HepG2 (cell line): ENCODE measurements around the gene ATG4B. TPM values are rescaled to one million over a fixed set of nuclear protein-coding genes. Genes with fewer than 3 reads are reported as not detected.
A peak's percentile ranks its signal among the peaks of the same experiment; 100 is the strongest.

Source experiments
- CHD2 ChIP-seq: IDR thresholded peaks from 2 replicates; pipeline ENCODE4 v1.6.1; 2011; ENCODE audit warnings: low read depth, low read length, improper control_type of control experiment
- FOXC1 ChIP-seq: sonication (generic); formaldehyde crosslinking; IDR thresholded peaks from 2 replicates; pipeline ENCODE4 v1.8.0; 2022; ENCODE audit warnings: mild to moderate bottlenecking, missing genetic modification reagents, borderline replicate concordance
- FUBP1 ChIP-seq: sonication (generic); formaldehyde crosslinking; IDR thresholded peaks from 2 replicates; pipeline ENCODE4 v1.5.1; 2020; ENCODE audit warnings: missing genetic modification reagents, mild to moderate bottlenecking, borderline replicate concordance
- MIER2 ChIP-seq: IDR thresholded peaks from 2 replicates; pipeline ENCODE4 v1.6.1; 2016; ENCODE audit warnings: missing biosample characterization, missing genetic modification reagents
- MTA3 ChIP-seq: sonication (generic); formaldehyde crosslinking; IDR thresholded peaks from 2 replicates; pipeline ENCODE4 v1.4.0; 2020; ENCODE audit warnings: missing genetic modification reagents
- RXRA ChIP-seq: sonication (generic); formaldehyde crosslinking; IDR thresholded peaks from 2 replicates; pipeline ENCODE4 v1.5.1; 2020; ENCODE audit warnings: missing genetic modification reagents
- SRSF9 ChIP-seq: fragments of 200-400 bp; formaldehyde crosslinking; IDR thresholded peaks from 2 replicates; pipeline ENCODE4 v1.6.1; 2018; ENCODE audit warnings: borderline replicate concordance, mild to moderate bottlenecking, low read depth, low read length; ENCODE audit not compliant: insufficient read depth, poor library complexity, severe bottlenecking
- YY1 ChIP-seq: IDR thresholded peaks from 2 replicates; pipeline ENCODE4 v1.6.1; 2011; ENCODE audit warnings: low read length, low read depth, moderate library complexity, mild to moderate bottlenecking; ENCODE audit not compliant: insufficient read depth, insufficient replicate concordance
- ZSCAN21 ChIP-seq: sonication (generic); formaldehyde crosslinking; IDR thresholded peaks from 2 replicates; pipeline ENCODE4 v1.8.0; 2022; ENCODE audit warnings: mild to moderate bottlenecking, missing genetic modification reagents, moderate library complexity, borderline replicate concordance
- ZSCAN29 ChIP-seq: sonication (generic); formaldehyde crosslinking; conservative IDR thresholded peaks from 2 replicates; pipeline ENCODE4 v1.4.0; 2020; ENCODE audit warnings: mild to moderate bottlenecking, missing genetic modification reagents
- polyA plus RNA-seq, 8 experiments: library from polyadenylated mRNA; depleted of rRNA in 3 of 8; stranded (reverse) in 7 of 8; unstranded in 1 of 8; fragments of >200 nt; fragmentation: Illumina TruSeq in 4 of 8; extraction: Trizol in 4 of 8; gene quantifications; 2 replicates each; pipeline versions ENCODE4 v1.2.1 to v1.2.3, GENCODE V29; 2011 to 2016; ENCODE audit warnings: low read depth in 4 of 8, missing spikeins in 1 of 8, mixed read lengths in 1 of 8; ENCODE audit not compliant: insufficient read depth in 1 of 8
- total RNA-seq, 5 experiments: library from RNA; depleted of rRNA; stranded (reverse); fragments of >200 nt; fragmentation: Illumina TruSeq; extraction: Trizol; gene quantifications; 2 replicates each; pipeline ENCODE4 v1.2.3, GENCODE V29; 2016; ENCODE audit warnings: low read depth in 1 of 5
- TF ChIP-seq, protein P1 (sequence below): sonication (generic); formaldehyde crosslinking; IDR thresholded peaks from 2 replicates; pipeline ENCODE4 v1.4.0; 2020; ENCODE audit warnings: missing genetic modification reagents
- TF ChIP-seq, protein P2 (sequence below): sonication (generic); formaldehyde crosslinking; conservative IDR thresholded peaks from 2 replicates; pipeline ENCODE4 v1.4.0; 2020; ENCODE audit warnings: mild to moderate bottlenecking, missing genetic modification reagents, moderate library complexity
- TF ChIP-seq, protein P3 (sequence below), 2 experiments: fragments of 450-650 bp in 1 of 2; sonication (generic) in 1 of 2; formaldehyde crosslinking; IDR thresholded peaks; 2 replicates each; pipeline versions ENCODE4 v1.5.0 to v1.8.0; 2020 to 2022; ENCODE audit warnings: mild to moderate bottlenecking in 1 of 2, missing genetic modification reagents in 1 of 2
- TF ChIP-seq, protein P4 (sequence below): sonication (generic); formaldehyde crosslinking; IDR thresholded peaks from 2 replicates; pipeline ENCODE4 v1.5.0; 2020; ENCODE audit warnings: missing genetic modification reagents
- TF ChIP-seq, protein P5 (sequence below): IDR thresholded peaks from 2 replicates; pipeline ENCODE4 v1.6.1; 2016; ENCODE audit warnings: missing compliant biosample characterization, missing genetic modification reagents, borderline replicate concordance

The ATG4B gene
- total and polyA plus RNA-seq, 2 of the 13 experiments (the other 11 are each of a cell fraction or from before 2014, with no cell fraction given) = 95.5 to 239 TPM

- TF ChIP-seq, protein P1, sequence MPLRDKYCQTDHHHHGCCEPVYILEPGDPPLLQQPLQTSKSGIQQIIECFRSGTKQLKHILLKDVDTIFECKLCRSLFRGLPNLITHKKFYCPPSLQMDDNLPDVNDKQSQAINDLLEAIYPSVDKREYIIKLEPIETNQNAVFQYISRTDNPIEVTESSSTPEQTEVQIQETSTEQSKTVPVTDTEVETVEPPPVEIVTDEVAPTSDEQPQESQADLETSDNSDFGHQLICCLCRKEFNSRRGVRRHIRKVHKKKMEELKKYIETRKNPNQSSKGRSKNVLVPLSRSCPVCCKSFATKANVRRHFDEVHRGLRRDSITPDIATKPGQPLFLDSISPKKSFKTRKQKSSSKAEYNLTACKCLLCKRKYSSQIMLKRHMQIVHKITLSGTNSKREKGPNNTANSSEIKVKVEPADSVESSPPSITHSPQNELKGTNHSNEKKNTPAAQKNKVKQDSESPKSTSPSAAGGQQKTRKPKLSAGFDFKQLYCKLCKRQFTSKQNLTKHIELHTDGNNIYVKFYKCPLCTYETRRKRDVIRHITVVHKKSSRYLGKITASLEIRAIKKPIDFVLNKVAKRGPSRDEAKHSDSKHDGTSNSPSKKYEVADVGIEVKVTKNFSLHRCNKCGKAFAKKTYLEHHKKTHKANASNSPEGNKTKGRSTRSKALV (CRISPR knock-in tag) = no peak; the same call in 1 of the 2 replicates
- TF ChIP-seq ZSCAN29 (CRISPR knock-in tag) = peak; percentile 72
- peak; percentile 93 for TF ChIP-seq RXRA (CRISPR knock-in tag)
- TF ChIP-seq, protein P2, sequence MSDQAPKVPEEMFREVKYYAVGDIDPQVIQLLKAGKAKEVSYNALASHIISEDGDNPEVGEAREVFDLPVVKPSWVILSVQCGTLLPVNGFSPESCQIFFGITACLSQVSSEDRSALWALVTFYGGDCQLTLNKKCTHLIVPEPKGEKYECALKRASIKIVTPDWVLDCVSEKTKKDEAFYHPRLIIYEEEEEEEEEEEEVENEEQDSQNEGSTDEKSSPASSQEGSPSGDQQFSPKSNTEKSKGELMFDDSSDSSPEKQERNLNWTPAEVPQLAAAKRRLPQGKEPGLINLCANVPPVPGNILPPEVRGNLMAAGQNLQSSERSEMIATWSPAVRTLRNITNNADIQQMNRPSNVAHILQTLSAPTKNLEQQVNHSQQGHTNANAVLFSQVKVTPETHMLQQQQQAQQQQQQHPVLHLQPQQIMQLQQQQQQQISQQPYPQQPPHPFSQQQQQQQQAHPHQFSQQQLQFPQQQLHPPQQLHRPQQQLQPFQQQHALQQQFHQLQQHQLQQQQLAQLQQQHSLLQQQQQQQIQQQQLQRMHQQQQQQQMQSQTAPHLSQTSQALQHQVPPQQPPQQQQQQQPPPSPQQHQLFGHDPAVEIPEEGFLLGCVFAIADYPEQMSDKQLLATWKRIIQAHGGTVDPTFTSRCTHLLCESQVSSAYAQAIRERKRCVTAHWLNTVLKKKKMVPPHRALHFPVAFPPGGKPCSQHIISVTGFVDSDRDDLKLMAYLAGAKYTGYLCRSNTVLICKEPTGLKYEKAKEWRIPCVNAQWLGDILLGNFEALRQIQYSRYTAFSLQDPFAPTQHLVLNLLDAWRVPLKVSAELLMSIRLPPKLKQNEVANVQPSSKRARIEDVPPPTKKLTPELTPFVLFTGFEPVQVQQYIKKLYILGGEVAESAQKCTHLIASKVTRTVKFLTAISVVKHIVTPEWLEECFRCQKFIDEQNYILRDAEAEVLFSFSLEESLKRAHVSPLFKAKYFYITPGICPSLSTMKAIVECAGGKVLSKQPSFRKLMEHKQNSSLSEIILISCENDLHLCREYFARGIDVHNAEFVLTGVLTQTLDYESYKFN = peak; percentile 40; the same call in 1 of the 2 replicates
- 0 out of 2 replicates have a peak, but pooled peaks have one; percentile 17 for TF ChIP-seq CHD2
- no peak for TF ChIP-seq MIER2 (CRISPR knock-in tag)
- TF ChIP-seq SRSF9 = no peak
- TF ChIP-seq, protein P3, sequence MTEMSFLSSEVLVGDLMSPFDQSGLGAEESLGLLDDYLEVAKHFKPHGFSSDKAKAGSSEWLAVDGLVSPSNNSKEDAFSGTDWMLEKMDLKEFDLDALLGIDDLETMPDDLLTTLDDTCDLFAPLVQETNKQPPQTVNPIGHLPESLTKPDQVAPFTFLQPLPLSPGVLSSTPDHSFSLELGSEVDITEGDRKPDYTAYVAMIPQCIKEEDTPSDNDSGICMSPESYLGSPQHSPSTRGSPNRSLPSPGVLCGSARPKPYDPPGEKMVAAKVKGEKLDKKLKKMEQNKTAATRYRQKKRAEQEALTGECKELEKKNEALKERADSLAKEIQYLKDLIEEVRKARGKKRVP (CRISPR knock-in tag; IDR thresholded peaks at IDR 0.05) = peak in 1 of 2 experiments; percentile 70; a peak in 2 of 4 replicates
- TF ChIP-seq FUBP1 (CRISPR knock-in tag) = no peak
- TF ChIP-seq YY1 = peak; percentile 97
- TF ChIP-seq MTA3 (CRISPR knock-in tag) = no peak
- TF ChIP-seq FOXC1 (CRISPR knock-in tag) = peak; percentile 85; the same call in 1 of the 2 replicates
- TF ChIP-seq, protein P4, sequence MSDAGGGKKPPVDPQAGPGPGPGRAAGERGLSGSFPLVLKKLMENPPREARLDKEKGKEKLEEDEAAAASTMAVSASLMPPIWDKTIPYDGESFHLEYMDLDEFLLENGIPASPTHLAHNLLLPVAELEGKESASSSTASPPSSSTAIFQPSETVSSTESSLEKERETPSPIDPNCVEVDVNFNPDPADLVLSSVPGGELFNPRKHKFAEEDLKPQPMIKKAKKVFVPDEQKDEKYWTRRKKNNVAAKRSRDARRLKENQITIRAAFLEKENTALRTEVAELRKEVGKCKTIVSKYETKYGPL (CRISPR knock-in tag) = peak; percentile 42; the same call in 1 of the 2 replicates
- TF ChIP-seq ZSCAN21 (CRISPR knock-in tag) = peak; percentile 56; the same call in 1 of the 2 replicates
- TF ChIP-seq, protein P5, sequence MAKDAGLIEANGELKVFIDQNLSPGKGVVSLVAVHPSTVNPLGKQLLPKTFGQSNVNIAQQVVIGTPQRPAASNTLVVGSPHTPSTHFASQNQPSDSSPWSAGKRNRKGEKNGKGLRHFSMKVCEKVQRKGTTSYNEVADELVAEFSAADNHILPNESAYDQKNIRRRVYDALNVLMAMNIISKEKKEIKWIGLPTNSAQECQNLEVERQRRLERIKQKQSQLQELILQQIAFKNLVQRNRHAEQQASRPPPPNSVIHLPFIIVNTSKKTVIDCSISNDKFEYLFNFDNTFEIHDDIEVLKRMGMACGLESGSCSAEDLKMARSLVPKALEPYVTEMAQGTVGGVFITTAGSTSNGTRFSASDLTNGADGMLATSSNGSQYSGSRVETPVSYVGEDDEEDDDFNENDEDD (CRISPR knock-in tag) = peak; percentile 65; the same call in 1 of the 2 replicates
Measured at GRCh38 chr2:241637018-241637794, at the start of gene ATG4B, which contains the start of gene THAP4 (continued).
